ENCODE data around the gene SOX13.
A peak's percentile ranks its signal among the peaks of the same experiment; 100 is the strongest.

- peak; percentile 48 for TF ChIP-seq CTCF (IDR thresholded peaks at IDR 0.05)
- no peak for TF ChIP-seq ZFX (IDR thresholded peaks at IDR 0.05; ENCODE audit: borderline replicate concordance)
Observed at GRCh38 chr1:204072931-204073836, at the start of gene SOX13.
